PC-3 (cell line): ENCODE results near the gene VEGFA. TPM values are rescaled to one million over a fixed set of nuclear protein-coding genes. Genes with fewer than 3 reads are reported as not detected.
A peak's percentile ranks its signal among the peaks of the same experiment; 100 is the strongest.

Source experiments
- ATAC-seq: fragments of 200-7000 bp; cut with Tn5 transposase; 2 replicates; pipeline ENCODE4 v1.9.1; 2020; ENCODE audit warnings: mild to moderate bottlenecking, moderate library complexity
- BruUV-seq: library from RNA; stranded (reverse); fragments of 400-500 nt; replicated peaks from 2 replicates; lab custom pipeline; 2021; lab: Mats Ljungman, UMichigan
- CTCF ChIA-PET: fragments of 300-600 bp; sonication (Branson Sonifier 250); formaldehyde crosslinking; loops from one replicate; lab custom pipeline; 2022; ENCODE audit warnings: antibody characterized with exemption; lab: Charles Lee
- POLR2A ChIA-PET: fragments of 300-600 bp; sonication (Branson Sonifier 250); formaldehyde crosslinking; loops from one replicate; lab custom pipeline; 2022; ENCODE audit warnings: antibody characterized with exemption; ENCODE audit not compliant: unreplicated experiment; lab: Charles Lee
- DNase-seq: peaks from one replicate; pipeline ENCODE4 v3.0.0-alpha.2; 2015
- H2AFZ ChIP-seq: fragments of 300-600 bp; sonication (generic); 2 replicates; pipeline ENCODE4 v1.6.0; 2016; ENCODE audit warnings: antibody characterized with exemption, low read length
- H3F3A ChIP-seq: fragments of 300-600 bp; sonication (generic); one replicate; pipeline ENCODE4 v1.6.0; 2017; ENCODE audit warnings: antibody characterized with exemption, low read length, control low read depth, mild to moderate bottlenecking; ENCODE audit not compliant: unreplicated experiment
- H3K27ac ChIP-seq: fragments of 300-600 bp; sonication (generic); 2 replicates; pipeline ENCODE4 v1.5.1; 2016; ENCODE audit warnings: mild to moderate bottlenecking, low read length
- H3K27me3 ChIP-seq: fragments of 300-600 bp; sonication (generic); 2 replicates; pipeline ENCODE4 v1.6.1; 2016; ENCODE audit warnings: low read length, mixed read lengths
- H3K36me3 ChIP-seq: fragments of 300-600 bp; sonication (generic); 2 replicates; pipeline ENCODE4 v1.6.1; 2016; ENCODE audit warnings: low read depth, mixed run types, low read length, mixed read lengths
- H3K4me1 ChIP-seq: fragments of 300-600 bp; sonication (generic); 2 replicates; pipeline ENCODE4 v1.5.1; 2016; ENCODE audit warnings: low read length; ENCODE audit not compliant: insufficient read depth
- H3K4me2 ChIP-seq: fragments of 300-600 bp; sonication (generic); 2 replicates; pipeline ENCODE4 v1.6.0; 2016; ENCODE audit warnings: low read length
- H3K4me3 ChIP-seq: fragments of 300-600 bp; sonication (generic); 2 replicates; pipeline ENCODE4 v1.5.1; 2016; ENCODE audit warnings: mild to moderate bottlenecking, low read length, mixed read lengths
- H3K79me2 ChIP-seq: fragments of 300-600 bp; sonication (generic); 2 replicates; pipeline ENCODE4 v1.6.1; 2017; ENCODE audit warnings: low read length, mixed read lengths
- H3K9ac ChIP-seq: fragments of 300-600 bp; sonication (generic); 2 replicates; pipeline ENCODE4 v1.6.0; 2016; ENCODE audit warnings: mild to moderate bottlenecking, low read length
- H3K9me2 ChIP-seq: fragments of 300-600 bp; sonication (generic); replicated peaks from 2 replicates; pipeline ENCODE4 v1.6.1; 2016; ENCODE audit warnings: mixed run types, low read length, mixed read lengths
- H3K9me3 ChIP-seq: fragments of 300-600 bp; sonication (generic); 2 replicates; pipeline ENCODE4 v1.6.1; 2016; ENCODE audit warnings: low read length, mixed read lengths
- H4K20me1 ChIP-seq: fragments of 300-600 bp; sonication (generic); 2 replicates; pipeline ENCODE4 v1.6.1; 2016; ENCODE audit warnings: low read length, mixed read lengths
- CTCF ChIP-seq: fragments of 300-600 bp; sonication (generic); conservative IDR thresholded peaks from 2 replicates; pipeline ENCODE4 v1.5.1; 2017; ENCODE audit warnings: antibody characterized with exemption, low read depth, mild to moderate bottlenecking, low read length
- EZH2 ChIP-seq: fragments of 300-600 bp; sonication (generic); IDR thresholded peaks from one replicate; pipeline ENCODE4 v1.6.1; 2017; ENCODE audit warnings: antibody characterized with exemption, mild to moderate bottlenecking, low read length; ENCODE audit not compliant: unreplicated experiment
- EZH2phosphoT487 ChIP-seq: fragments of 300-600 bp; sonication (generic); IDR thresholded peaks from 2 replicates; pipeline ENCODE4 v1.6.1; 2018; ENCODE audit warnings: mild to moderate bottlenecking, antibody characterized with exemption, low read length, borderline replicate concordance
- intact Hi-C: fragments of 100-400 bp; cut with micrococcal nuclease; formaldehyde crosslinking; loops from 2 replicates; pipeline ENCODE4 v1.9.0; 2023
- total RNA-seq: library from RNA; depleted of rRNA; stranded (reverse); fragments of >200 nt; gene quantifications from 2 replicates; pipeline ENCODE4 v1.2.3, GENCODE V29; 2014

VEGFA gene
- total RNA-seq, 1 experiment from 2014 or later = 146 TPM

GRCh38 chr6:43785220-43785752 is 15.3 kb downstream of the VEGFA start:
- DNase-seq (no peak), ATAC-seq (no peak)
- Histone ChIP-seq H3F3A (no peaks in the 10 kb centered on the region), H2AFZ (no peak overlapping the region), H3K9me2 (no peaks in the 10 kb centered on the region), H3K27me3 (no peaks in the 10 kb centered on the region), H3K79me2 (peaks cover 10% of the 10 kb centered on the region; the same call in 1 of the 2 replicates), H3K4me2 (no peak overlapping the region), H3K4me3 (no peak overlapping the region), H3K4me1 (peaks cover 7% of the 10 kb centered on the region; the same call in 1 of the 2 replicates), H3K36me3 (peaks cover 50% of the 10 kb centered on the region), H3K27ac (no peak overlapping the region), H4K20me1 (peaks cover 33% of the 10 kb centered on the region), H3K9ac (no peak overlapping the region), H3K9me3 (no peaks in the 10 kb centered on the region)
- ChIA-PET POLR2A (no interaction called here), CTCF (no interaction called here)
- TF ChIP-seq EZH2phosphoT487 (no peak), CTCF (no peak), EZH2 (no peak)
- intact Hi-C loops = no loop called here
- BruUV-seq = TSS peak; percentile 28

- no peaks in the 10 kb centered on the region for H3K9me2 ChIP-seq
These were observed 15.9 kb downstream of the VEGFA start for GRCh38 chr6:43785904-43786303.

More at GRCh38 chr6:43785904-43786303, 15.9 kb downstream of the VEGFA start:
- Histone ChIP-seq H3K4me3 (no peak overlapping the region), H3K9me3 (no peaks in the 10 kb centered on the region), H3K4me1 (peaks cover 7% of the 10 kb centered on the region; the same call in 1 of the 2 replicates), H3F3A (no peaks in the 10 kb centered on the region), H3K36me3 (peaks cover 44% of the 10 kb centered on the region), H4K20me1 (peaks cover 32% of the 10 kb centered on the region), H3K79me2 (peaks cover 5% of the 10 kb centered on the region; the same call in 1 of the 2 replicates), H3K9ac (no peak overlapping the region), H2AFZ (no peak overlapping the region), H3K27me3 (no peaks in the 10 kb centered on the region), H3K4me2 (no peak overlapping the region), H3K27ac (no peak overlapping the region)
- intact Hi-C loops = no loop called here
- POLR2A ChIA-PET = no interaction called here
- DNase-seq = no peak
- no peak for ATAC-seq
- CTCF ChIA-PET = no interaction called here
- TF ChIP-seq EZH2 (no peak), EZH2phosphoT487 (no peak), CTCF (no peak)
- BruUV-seq = no TSS peak
